ENCODE results near the gene RANBP9. TPM values are rescaled to one million over a fixed set of nuclear protein-coding genes. Genes with fewer than 3 reads are reported as not detected.

The RANBP9 gene
- total RNA-seq, 2 donors from 2014 or later: 14.3 to 26.7 TPM

GRCh38 chr6:13724182-13724581 lies 12.5 kb upstream of the RANBP9 start:
- ATAC-seq: no peak
- WGBS, 2 donors: 45 to 58% methylated on average over 4 of the region's 4 CpGs
- Histone ChIP-seq H3K36me3 (replicated peaks in 1 of 2; ENCODE audit: insufficient read depth in 1 of 2, low read depth in 2 of 2) (no peaks in the 10 kb centered on the region), H3K4me3 (no peak overlapping the region), H3K27me3 (no peaks in the 10 kb centered on the region), H3K27ac (no peak overlapping the region), H3K4me1 (no peaks in the 10 kb centered on the region), H3K9me3 (no peaks in the 10 kb centered on the region)
- no peak for TF ChIP-seq CTCF (IDR thresholded peaks at IDR 0.05)
- no peak for TF ChIP-seq POLR2A (IDR thresholded peaks at IDR 0.05)
- intact Hi-C loops (cut with DNase I): no loop called here
- DNase-seq: no peak

- no peaks in the 10 kb centered on the region for H3K27me3 ChIP-seq
- ATAC-seq: no peak
- no peak for TF ChIP-seq CTCF (IDR thresholded peaks at IDR 0.05)
- TF ChIP-seq POLR2A (IDR thresholded peaks at IDR 0.05): no peak
- no peak for DNase-seq
- H3K27ac ChIP-seq: no peak overlapping the region
- H3K36me3 ChIP-seq (replicated peaks in 1 of 2; ENCODE audit: insufficient read depth in 1 of 2, low read depth in 2 of 2): no peaks in the 10 kb centered on the region
- WGBS, 2 donors: 69 to 74% methylated on average over 5 of the region's 5 CpGs
- intact Hi-C loops (cut with DNase I): no loop called here
- H3K4me3 ChIP-seq: no peak overlapping the region
- H3K9me3 ChIP-seq: no peaks in the 10 kb centered on the region
- H3K4me1 ChIP-seq: no peaks in the 10 kb centered on the region
These were observed 11.2 kb upstream of the RANBP9 start for GRCh38 chr6:13722880-13723279.

- Histone ChIP-seq H3K4me3 (no peak overlapping the region), H3K27ac (no peak overlapping the region), H3K9me3 (no peaks in the 10 kb centered on the region), H3K4me1 (peaks cover 4% of the 10 kb centered on the region), H3K27me3 (no peaks in the 10 kb centered on the region), H3K36me3 (replicated peaks in 1 of 2; ENCODE audit: insufficient read depth in 1 of 2, low read depth in 2 of 2) (no peaks in the 10 kb centered on the region)
- DNase-seq: no peak
- ATAC-seq: no peak
- 69 to 82% methylated on average over 4 to 5 of the region's 5 CpGs for WGBS, 2 donors
- intact Hi-C loops (cut with DNase I): loop anchor here (10.0 kb wide), 1 partner anchor 103 kb away; the partner anchor contains the start of gene NOL7
- TF ChIP-seq CTCF (IDR thresholded peaks at IDR 0.05) (no peak), POLR2A (IDR thresholded peaks at IDR 0.05) (no peak)
These were observed 6.5 kb upstream of the RANBP9 start for GRCh38 chr6:13718123-13718458.

- no peak for ATAC-seq
- Histone ChIP-seq H3K27me3 (no peaks in the 10 kb centered on the region), H3K9me3 (no peaks in the 10 kb centered on the region), H3K27ac (no peak overlapping the region), H3K4me3 (no peak overlapping the region), H3K36me3 (replicated peaks in 1 of 2; ENCODE audit: insufficient read depth in 1 of 2, low read depth in 2 of 2) (no peaks in the 10 kb centered on the region), H3K4me1 (peaks cover 5% of the 10 kb centered on the region)
- TF ChIP-seq CTCF (IDR thresholded peaks at IDR 0.05) (no peak), POLR2A (IDR thresholded peaks at IDR 0.05) (no peak)
- intact Hi-C loops (cut with DNase I): loop anchor here (10.0 kb wide), 1 partner anchor 102 kb away; the partner anchor contains the start of gene NOL7
- WGBS, 2 donors: 87% methylated on average over 11 to 21 of the region's 22 CpGs
- no peak for DNase-seq
These were observed 5.3 kb upstream of the RANBP9 start for GRCh38 chr6:13716955-13717295.

GRCh38 chr6:13716225-13716954 lies 4.8 kb upstream of the RANBP9 start:
- WGBS, 2 donors: 91 to 95% methylated on average over 12 to 26 of the region's 39 CpGs
- H3K4me3 ChIP-seq: no peak overlapping the region
- TF ChIP-seq CTCF (IDR thresholded peaks at IDR 0.05) (no peak), POLR2A (IDR thresholded peaks at IDR 0.05) (no peak)
- H3K27me3 ChIP-seq: no peaks in the 10 kb centered on the region
- H3K4me1 ChIP-seq: peaks cover 5% of the 10 kb centered on the region
- no peaks in the 10 kb centered on the region for H3K9me3 ChIP-seq
- intact Hi-C loops (cut with DNase I): loop anchor here (10.0 kb wide), 1 partner anchor 102 kb away; the partner anchor contains the start of gene NOL7
- ATAC-seq (no peak), DNase-seq (no peak)
- H3K36me3 ChIP-seq (replicated peaks in 1 of 2; ENCODE audit: insufficient read depth in 1 of 2, low read depth in 2 of 2): no peaks in the 10 kb centered on the region
- H3K27ac ChIP-seq: no peak overlapping the region

All from body of pancreas (tissue), 4 donors.